Liver (tissue), 3 donors: Measurements from ENCODE around the gene PASK.

Experiments
- CTCF ChIP-seq: fragments of 150-350 bp; IDR thresholded peaks from 2 replicates; pipeline ENCODE4 v1.5.1; 2017; ENCODE audit warnings: improper control_type of control experiment, low read depth, low read length; ENCODE audit not compliant: missing input control
- GABPA ChIP-seq, 2 donors: IDR thresholded peaks in 1 of 2; conservative IDR thresholded peaks in 1 of 2; 2 replicates each; pipeline ENCODE4 v1.6.1; 2016; ENCODE audit warnings: antibody characterized with exemption in 2 of 2, mild to moderate bottlenecking in 1 of 2, moderate library complexity in 1 of 2
- HNF4G ChIP-seq: IDR thresholded peaks from 2 replicates; pipeline ENCODE4 v1.6.1; 2016; ENCODE audit warnings: antibody characterized with exemption
- JUND ChIP-seq, 2 donors: IDR thresholded peaks; 2 replicates each; pipeline ENCODE4 v1.6.1; 2016; ENCODE audit warnings: antibody characterized with exemption in 2 of 2
- MAX ChIP-seq: IDR thresholded peaks from 2 replicates; pipeline ENCODE4 v1.6.1; 2016; ENCODE audit warnings: antibody characterized with exemption
- REST ChIP-seq: IDR thresholded peaks from 2 replicates; pipeline ENCODE4 v1.6.1; 2016; ENCODE audit warnings: antibody characterized with exemption, mild to moderate bottlenecking
- TAF1 ChIP-seq: conservative IDR thresholded peaks from 2 replicates; pipeline ENCODE4 v1.6.1; 2016; ENCODE audit warnings: antibody characterized with exemption, mild to moderate bottlenecking
- YY1 ChIP-seq: IDR thresholded peaks from 2 replicates; pipeline ENCODE4 v1.6.1; 2016; ENCODE audit warnings: antibody characterized with exemption, mild to moderate bottlenecking
- ZBTB33 ChIP-seq: IDR thresholded peaks from 2 replicates; pipeline ENCODE4 v1.6.1; 2016; ENCODE audit warnings: antibody characterized with exemption
- donor health status: healthy.
- donor health status: healthy.

- TF ChIP-seq CTCF: no peak
- TF ChIP-seq HNF4G: no peak
- no peak for TF ChIP-seq ZBTB33
- no peak for TF ChIP-seq REST
- no peak for TF ChIP-seq JUND (IDR thresholded peaks at IDR 0.05)
- TF ChIP-seq GABPA (IDR thresholded peaks at IDR 0.05 in 1 of 2, conservative IDR thresholded peaks at IDR 0.05 in 1 of 2): no peak
- TF ChIP-seq YY1: no peak
- no peak for TF ChIP-seq MAX
- TF ChIP-seq TAF1: no peak
Observed at GRCh38 chr2:241129086-241129871, 20.0 kb downstream of the PASK start.
